ENCODE results near the gene KRTAP5-2.

Gene KRTAP5-2

GRCh38 chr11:1553808-1554594 lies 44.1 kb downstream of the KRTAP5-2 start:
- DNase-seq: no peak

- DNase-seq: no peak
Measured at GRCh38 chr11:1549338-1550330, 48.5 kb downstream of the KRTAP5-2 start.

- no peak for DNase-seq
Measured at GRCh38 chr11:1548221-1549070, 49.6 kb downstream of the KRTAP5-2 start.

- no peak for DNase-seq
Measured at GRCh38 chr11:1547467-1548098, 50.5 kb downstream of the KRTAP5-2 start.

All from activated effector memory CD4-positive, alpha-beta T cell treated with anti-CD3 and anti-CD28 coated beads, Interleukin-2, amount 50 U/mL, for 16 hours (primary cell).